ENCODE measurements around the gene CYFIP1. TPM values are rescaled to one million over a fixed set of nuclear protein-coding genes. Genes with fewer than 3 reads are reported as not detected.

The CYFIP1 gene
- polyA plus RNA-seq, 3 donors, result 47.1 to 85.5 (median 63.8) TPM

GRCh38 chr15:22956257-22956977, 23.8 kb downstream of the CYFIP1 start:
- intact Hi-C loops (cut with micrococcal nuclease), result no loop called here
- WGBS (ENCODE audit: insufficient coverage), result 76% methylated on average over 11 of the region's 16 CpGs
- no peak for TF ChIP-seq CTCF (IDR thresholded peaks at IDR 0.05)

GRCh38 chr15:22955544-22956119, 24.5 kb downstream of the CYFIP1 start:
- no peaks in the 10 kb centered on the region for H3K36me3 ChIP-seq (replicated peaks in 1 of 2; ENCODE audit: control insufficient read depth in 1 of 2, insufficient read depth in 2 of 2, low read length in 2 of 2)
- Mint-ChIP-seq H3K27me3 (ENCODE audit: low read depth in 3 of 3) (peaks cover 0 to 2% (median 0%) of the 10 kb centered on the region in 3 donors), H3K9me3 (no peaks in the 10 kb centered on the region), H3K36me3 (peaks cover 4 to 7% of the 10 kb centered on the region in 2 donors), H3K4me3 (peak overlapping the region in 1 of 2 donors; percentile 48), H3K27ac (peak overlapping the region; percentile 31 to 91 (median 80)), H3K4me1 (peaks cover 37% of the 10 kb centered on the region)
- peak overlapping the region; percentile 12 to 46 for H3K27ac ChIP-seq (ENCODE audit: low read depth in 1 of 2, low read length in 2 of 2)
- peaks cover 98% of the 10 kb centered on the region for H4K20me1 ChIP-seq (ENCODE audit: insufficient read depth, low read length)
- peaks cover 80% of the 10 kb centered on the region for H3K79me2 ChIP-seq (ENCODE audit: insufficient read depth, low read length)
- no peak for TF ChIP-seq CTCF (IDR thresholded peaks at IDR 0.05)
- H3K9ac ChIP-seq (ENCODE audit: insufficient read depth, low read length, poor library complexity, severe bottlenecking), result no peak overlapping the region
- no peak overlapping the region for H3K4me3 ChIP-seq (replicated peaks in 1 of 3; ENCODE audit: low read depth in 2 of 3, low read length in 3 of 3)
- no peaks in the 10 kb centered on the region for H3K27me3 ChIP-seq (ENCODE audit: control insufficient read depth in 2 of 2, insufficient read depth in 2 of 2, low read length in 2 of 2)
- H3K4me2 ChIP-seq (replicated peaks; ENCODE audit: extremely low read depth, low read length, poor library complexity, severe bottlenecking), result no peak overlapping the region
- intact Hi-C loops (cut with micrococcal nuclease), result no loop called here
- H3K4me1 ChIP-seq (ENCODE audit: control insufficient read depth in 1 of 2, insufficient read depth in 2 of 2, low read length in 2 of 2), result peaks cover 24 to 32% of the 10 kb centered on the region in 2 donors
- no peak overlapping the region for H2AFZ ChIP-seq (ENCODE audit: insufficient read depth, low read depth, low read length, poor library complexity, severe bottlenecking)
- H3K9me3 ChIP-seq (replicated peaks in 1 of 2; ENCODE audit: control insufficient read depth in 1 of 2, insufficient read depth in 1 of 2, low read length in 2 of 2), result no peaks in the 10 kb centered on the region
- no peak for DNase-seq
- WGBS (ENCODE audit: insufficient coverage), result no CpG with 5 or more reads among the region's 6 CpGs

More at GRCh38 chr15:22956257-22956977, 23.8 kb downstream of the CYFIP1 start:
- Histone ChIP-seq H3K9ac (ENCODE audit: insufficient read depth, low read length, poor library complexity, severe bottlenecking) (no peak overlapping the region), H3K27ac (ENCODE audit: low read depth in 1 of 2, low read length in 2 of 2) (peak overlapping the region; percentile 38 to 40), H2AFZ (ENCODE audit: insufficient read depth, low read depth, low read length, poor library complexity, severe bottlenecking) (no peak overlapping the region), H3K36me3 (replicated peaks in 1 of 2; ENCODE audit: control insufficient read depth in 1 of 2, insufficient read depth in 2 of 2, low read length in 2 of 2) (no peaks in the 10 kb centered on the region), H3K4me2 (replicated peaks; ENCODE audit: extremely low read depth, low read length, poor library complexity, severe bottlenecking) (peak overlapping the region; percentile 54), H3K27me3 (ENCODE audit: control insufficient read depth in 2 of 2, insufficient read depth in 2 of 2, low read length in 2 of 2) (no peaks in the 10 kb centered on the region), H4K20me1 (ENCODE audit: insufficient read depth, low read length) (peaks cover 98% of the 10 kb centered on the region), H3K4me1 (ENCODE audit: control insufficient read depth in 1 of 2, insufficient read depth in 2 of 2, low read length in 2 of 2) (peaks cover 32 to 38% of the 10 kb centered on the region in 2 donors), H3K79me2 (ENCODE audit: insufficient read depth, low read length) (peaks cover 79% of the 10 kb centered on the region), H3K4me3 (replicated peaks in 1 of 3; ENCODE audit: low read depth in 2 of 3, low read length in 3 of 3) (peak overlapping the region in 1 of 3 experiments; percentile 40), H3K9me3 (replicated peaks in 1 of 2; ENCODE audit: control insufficient read depth in 1 of 2, insufficient read depth in 1 of 2, low read length in 2 of 2) (no peaks in the 10 kb centered on the region)
- peaks cover 4 to 7% of the 10 kb centered on the region in 2 donors for H3K36me3 Mint-ChIP-seq
- peak overlapping the region in 6 of 7 donors; percentile 27 to 91 (median 83) for H3K27ac Mint-ChIP-seq
- no peak for DNase-seq
- H3K4me3 Mint-ChIP-seq, result peak overlapping the region; percentile 62 to 73
- H3K4me1 Mint-ChIP-seq, result peaks cover 43% of the 10 kb centered on the region
- no peaks in the 10 kb centered on the region for H3K9me3 Mint-ChIP-seq
- H3K27me3 Mint-ChIP-seq (ENCODE audit: low read depth in 3 of 3), result peaks cover 0 to 1% (median 0%) of the 10 kb centered on the region in 3 donors
